ENCODE data around the gene MBNL1.
"Not testable (repeated sequence)": the region's sequence is repeated elsewhere in the genome, so short reads cannot be mapped to it uniquely, and the experiment has no call there.

The MBNL1 gene

DNA sequence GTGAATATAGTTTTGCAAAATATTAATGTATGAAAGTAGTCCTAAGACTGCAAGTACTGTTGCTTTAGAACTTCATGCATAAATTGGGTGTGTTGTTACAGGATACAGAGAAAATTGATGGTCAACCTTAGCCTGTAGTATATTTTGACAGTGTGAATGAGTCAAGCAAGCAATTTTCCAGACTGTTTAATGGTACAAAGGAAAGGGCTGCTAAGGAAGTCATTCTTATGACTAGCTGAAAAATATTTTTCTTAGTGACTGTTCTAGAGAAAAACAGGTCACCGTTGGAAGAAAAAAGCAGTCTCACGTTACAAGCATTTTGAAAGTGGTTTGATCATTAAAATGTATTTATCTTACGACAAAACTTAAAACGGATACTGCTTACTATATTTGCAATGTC is 49.2 kb downstream of the MBNL1 start:
- no peak for DNase-seq

DNA sequence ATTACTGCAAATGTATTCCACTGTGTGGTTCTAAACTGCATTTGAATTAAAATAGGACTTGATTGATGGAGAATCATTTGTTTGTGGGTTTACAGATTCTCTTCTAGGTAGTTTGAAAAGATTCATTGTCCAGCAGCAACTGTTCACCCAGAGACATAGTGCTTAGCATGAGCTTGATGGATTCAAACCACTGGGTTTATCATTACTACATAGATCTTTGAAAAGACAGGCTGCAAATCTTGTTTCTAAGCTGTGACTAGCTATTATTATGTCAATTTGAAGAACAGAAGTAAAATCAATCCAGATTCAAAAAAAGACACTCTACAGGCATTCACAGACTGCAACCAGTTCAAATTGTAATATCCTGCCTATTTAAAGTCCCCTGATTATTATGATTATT is 49.8 kb downstream of the MBNL1 start:
- no peak for DNase-seq

- DNase-seq, result no peak
Measured at GRCh38 chr3:152319256-152319655, 50.5 kb downstream of the MBNL1 start.

GRCh38 chr3:152319831-152320617 is 51.3 kb downstream of the MBNL1 start:
- DNase-seq, result no peak

DNA sequence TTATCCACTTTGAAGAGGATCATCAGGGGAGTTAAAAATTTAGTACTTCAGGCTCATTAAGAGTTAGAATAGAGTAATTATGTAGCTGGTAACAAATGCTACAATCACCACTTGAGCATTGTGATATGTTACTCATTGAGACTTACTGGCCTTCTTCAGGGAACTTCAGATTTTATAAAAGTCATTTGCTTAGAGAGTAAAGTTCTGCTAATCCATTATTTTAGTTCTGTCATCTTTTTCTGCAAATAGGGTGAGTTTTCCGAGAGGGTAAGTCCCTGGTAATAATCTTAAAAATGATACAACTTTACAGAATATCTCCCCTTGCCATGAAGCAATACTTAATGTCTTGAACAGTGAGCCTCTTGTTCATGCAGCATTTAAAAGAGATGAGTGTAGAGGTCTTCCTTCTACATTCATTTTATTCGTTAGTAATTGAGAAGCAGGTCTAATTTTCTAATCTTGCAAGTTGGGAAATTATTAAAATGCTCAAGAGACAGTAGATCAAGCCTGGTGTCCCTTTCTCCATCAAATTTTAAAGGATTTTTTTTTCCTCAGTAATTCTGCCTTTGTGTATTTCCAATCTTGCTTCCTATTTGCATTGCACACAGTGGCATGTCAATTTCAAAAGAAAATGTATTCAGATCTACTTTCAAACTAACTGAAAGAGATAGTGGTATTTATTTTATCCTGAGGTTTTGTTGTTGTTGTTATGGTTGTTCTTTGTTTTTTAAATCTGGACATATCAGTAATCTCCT is 52.6 kb downstream of the MBNL1 start:
- no peak for DNase-seq

- no peak for DNase-seq
Measured at GRCh38 chr3:152321955-152322377, 53.2 kb downstream of the MBNL1 start.

GRCh38 chr3:152322756-152323155 is 54.0 kb downstream of the MBNL1 start:
- no peak for DNase-seq

DNA sequence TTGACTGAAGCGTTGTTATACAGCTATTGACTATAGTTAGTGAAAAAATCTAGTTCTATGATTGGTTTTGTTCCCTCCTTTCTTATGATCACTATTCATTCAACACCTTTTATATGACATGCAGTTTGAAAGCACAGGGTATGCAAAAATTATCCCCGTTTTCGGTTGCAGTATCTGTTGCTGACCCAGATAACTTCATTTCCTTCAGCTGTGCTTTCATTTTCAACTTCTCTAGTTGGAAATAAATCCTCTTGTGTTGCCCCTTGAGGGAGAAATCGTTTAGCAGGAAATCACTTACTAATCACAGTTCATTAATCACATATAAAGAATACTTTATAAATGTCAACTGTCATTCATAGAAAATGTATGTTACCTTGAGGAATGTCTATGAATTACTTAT is 55.1 kb downstream of the MBNL1 start:
- DNase-seq, result no peak

DNA sequence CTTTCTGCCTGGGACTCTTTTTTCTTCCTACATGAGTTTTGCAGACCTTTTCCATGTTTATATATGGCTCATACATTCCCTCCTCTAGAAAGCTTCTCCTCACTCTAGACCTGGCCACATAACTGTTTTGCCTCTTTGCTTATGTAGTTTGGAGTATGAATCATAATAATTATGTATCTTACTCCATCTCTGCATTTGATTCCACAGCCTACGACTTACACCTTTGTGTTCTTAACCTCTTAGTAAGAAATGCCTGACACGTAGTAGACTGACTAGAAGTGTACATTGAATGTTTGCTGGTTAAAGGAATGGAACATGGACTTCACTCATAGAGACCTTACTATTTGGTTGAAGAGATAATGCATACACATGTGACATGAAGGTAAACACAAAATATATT is 56.4 kb downstream of the MBNL1 start:
- no peak for DNase-seq

GRCh38 chr3:152327203-152327602 is 58.5 kb downstream of the MBNL1 start:
- no peak for DNase-seq

GRCh38 chr3:152328841-152329240 is 60.1 kb downstream of the MBNL1 start:
- DNase-seq, result no peak

GRCh38 chr3:152330559-152330958 is 61.8 kb downstream of the MBNL1 start:
- DNase-seq, result no peak

DNA sequence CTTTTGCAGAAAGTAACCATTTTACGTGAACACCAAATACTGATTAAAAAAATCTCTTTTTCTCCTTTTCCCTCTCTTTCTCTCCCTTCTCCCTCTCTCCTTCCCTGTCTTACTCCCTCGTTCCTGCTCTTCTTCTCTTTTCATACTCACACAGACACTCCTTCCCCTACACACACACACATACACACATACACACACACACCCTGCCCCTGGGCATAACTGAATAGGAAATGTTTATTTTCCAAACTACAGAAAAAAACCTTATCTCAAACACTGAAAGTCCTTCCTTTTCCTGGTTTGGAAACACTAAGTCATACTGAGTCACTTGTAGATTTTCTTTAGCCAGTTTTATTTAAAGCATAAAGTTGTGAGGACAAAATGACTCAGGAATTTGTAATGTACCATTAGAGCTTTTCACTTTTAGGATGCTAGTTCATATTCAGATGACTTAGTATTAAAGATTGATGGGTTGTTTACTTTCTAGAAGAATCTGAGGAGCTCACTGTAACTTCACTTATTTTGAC is 62.4 kb downstream of the MBNL1 start:
- no peak for DNase-seq

GRCh38 chr3:152331998-152332397 is 63.3 kb downstream of the MBNL1 start:
- DNase-seq, result no peak

- DNase-seq, result no peak
Measured at GRCh38 chr3:152333928-152334327, 65.2 kb downstream of the MBNL1 start.

GRCh38 chr3:152334761-152335160 is 66.0 kb downstream of the MBNL1 start:
- no peak for DNase-seq

- DNase-seq, result no peak
Measured at GRCh38 chr3:152335273-152335672, 66.5 kb downstream of the MBNL1 start.

DNA sequence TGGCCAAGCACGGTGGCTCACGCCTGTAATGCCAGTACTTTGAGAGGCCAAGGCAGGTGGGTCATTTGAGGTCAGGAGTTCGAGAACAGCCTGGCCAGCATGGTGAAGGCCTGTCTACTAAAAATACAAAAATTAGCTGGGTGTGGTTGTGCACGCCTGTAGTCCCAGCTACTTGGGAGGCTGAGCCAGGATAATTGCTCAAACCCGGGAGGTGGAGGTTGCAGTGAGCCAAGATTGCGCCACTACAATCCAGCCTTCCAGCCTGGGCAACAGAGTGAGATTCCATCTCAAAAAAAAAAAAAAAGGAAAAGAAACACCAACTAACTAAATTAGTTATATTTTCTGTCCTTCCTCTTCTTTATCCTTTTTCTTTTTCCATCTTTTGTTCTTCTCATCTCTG is 68.6 kb downstream of the MBNL1 start:
- not testable (repeated sequence) for DNase-seq

DNA sequence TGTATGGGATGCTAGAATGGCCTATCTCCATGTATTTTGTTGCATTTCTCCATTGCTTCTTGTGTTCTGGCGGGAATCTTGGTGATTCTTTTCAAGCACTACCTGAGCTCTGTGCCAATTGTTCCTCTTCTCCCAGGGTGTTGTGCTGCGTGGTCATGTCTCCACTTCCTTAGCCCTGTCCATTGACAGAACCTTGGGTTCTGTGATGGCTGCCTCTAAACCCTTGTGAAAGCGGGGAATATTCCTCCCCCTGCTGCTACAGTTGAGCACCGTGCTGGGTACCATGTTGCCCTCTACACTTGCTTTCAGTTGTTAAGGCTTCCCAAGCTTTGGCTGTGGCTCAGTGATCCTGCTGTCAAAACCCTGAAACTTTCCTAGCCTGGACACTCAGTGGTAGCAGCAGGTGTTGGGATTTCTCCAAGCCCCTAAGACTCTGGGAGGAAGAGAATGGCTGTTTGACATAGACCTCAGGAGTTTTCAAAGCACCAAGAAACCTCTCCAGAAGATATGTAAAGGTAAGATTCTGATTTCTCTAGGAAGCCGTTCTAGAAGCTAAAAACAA is 69.5 kb downstream of the MBNL1 start:
- DNase-seq, result no peak

GRCh38 chr3:152339881-152340505 is 71.3 kb downstream of the MBNL1 start:
- DNase-seq, result no peak

DNA sequence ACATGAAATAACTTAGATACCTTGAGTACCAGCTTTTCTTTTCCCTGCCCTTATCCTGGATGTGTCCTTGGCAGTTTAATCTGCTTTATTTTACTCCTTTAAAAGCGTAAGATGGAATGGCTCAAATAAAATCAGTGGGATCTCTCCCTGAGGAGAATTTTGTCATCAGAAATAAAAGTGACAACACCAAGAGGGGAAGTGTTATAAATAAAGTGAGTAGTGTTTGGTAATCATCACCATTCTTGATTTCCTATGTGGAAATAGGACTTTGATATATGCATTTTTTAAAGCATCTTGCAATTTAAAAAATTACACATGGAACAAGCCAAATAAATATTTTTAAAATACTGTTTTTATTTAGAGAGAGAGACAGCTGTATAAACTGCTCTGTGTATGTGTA is 76.5 kb downstream of the MBNL1 start:
- DNase-seq, result no peak

GRCh38 chr3:152346058-152346457 is 77.3 kb downstream of the MBNL1 start:
- DNase-seq, result no peak
